Ishikawa (cell line): ENCODE results near the gene ELL2.

Source experiments
- CEBPB ChIP-seq: IDR thresholded peaks from 2 replicates; pipeline ENCODE4 v1.6.1; 2012
- CREB1 ChIP-seq: IDR thresholded peaks from 2 replicates; pipeline ENCODE4 v1.6.1; 2012; ENCODE audit warnings: low read depth
- EGR1 ChIP-seq: IDR thresholded peaks from 2 replicates; pipeline ENCODE4 v1.6.1; 2012
- EP300 ChIP-seq: IDR thresholded peaks from 2 replicates; pipeline ENCODE4 v1.6.1; 2012; ENCODE audit warnings: borderline replicate concordance
- FOXM1 ChIP-seq: IDR thresholded peaks from 2 replicates; pipeline ENCODE4 v1.6.1; 2012; ENCODE audit warnings: low read depth, borderline replicate concordance
- NFIC ChIP-seq: IDR thresholded peaks from 2 replicates; pipeline ENCODE4 v1.6.1; 2012
- RAD21 ChIP-seq: IDR thresholded peaks from 2 replicates; pipeline ENCODE4 v1.6.1; 2012; ENCODE audit warnings: low read depth
- REST ChIP-seq: IDR thresholded peaks from 2 replicates; pipeline ENCODE4 v1.6.1; 2012; ENCODE audit warnings: low read depth, mild to moderate bottlenecking
- TAF1 ChIP-seq: IDR thresholded peaks from 2 replicates; pipeline ENCODE4 v1.6.1; 2012; ENCODE audit warnings: low read depth, mild to moderate bottlenecking
- TCF12 ChIP-seq: IDR thresholded peaks from 2 replicates; pipeline ENCODE4 v1.6.1; 2012; ENCODE audit warnings: low read depth
- TEAD4 ChIP-seq: IDR thresholded peaks from 2 replicates; pipeline ENCODE4 v1.6.1; 2012
- YY1 ChIP-seq: IDR thresholded peaks from 2 replicates; pipeline ENCODE4 v1.6.1; 2012; ENCODE audit warnings: low read depth
- ZBTB7A ChIP-seq: IDR thresholded peaks from 2 replicates; pipeline ENCODE4 v1.6.1; 2012; ENCODE audit warnings: low read depth
- TF ChIP-seq, protein P1 (sequence below): IDR thresholded peaks from 2 replicates; pipeline ENCODE4 v1.6.1; 2012
- TF ChIP-seq, protein P2 (sequence below): IDR thresholded peaks from 2 replicates; pipeline ENCODE4 v1.6.1; 2012

The ELL2 gene

GRCh38 chr5:95838556-95838955 lies 123.1 kb downstream of the ELL2 start:
- no peak for TF ChIP-seq TCF12
- TF ChIP-seq, protein P1, sequence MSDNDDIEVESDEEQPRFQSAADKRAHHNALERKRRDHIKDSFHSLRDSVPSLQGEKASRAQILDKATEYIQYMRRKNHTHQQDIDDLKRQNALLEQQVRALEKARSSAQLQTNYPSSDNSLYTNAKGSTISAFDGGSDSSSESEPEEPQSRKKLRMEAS, result no peak

- TF ChIP-seq FOXM1, result no peak
- TF ChIP-seq, protein P2, sequence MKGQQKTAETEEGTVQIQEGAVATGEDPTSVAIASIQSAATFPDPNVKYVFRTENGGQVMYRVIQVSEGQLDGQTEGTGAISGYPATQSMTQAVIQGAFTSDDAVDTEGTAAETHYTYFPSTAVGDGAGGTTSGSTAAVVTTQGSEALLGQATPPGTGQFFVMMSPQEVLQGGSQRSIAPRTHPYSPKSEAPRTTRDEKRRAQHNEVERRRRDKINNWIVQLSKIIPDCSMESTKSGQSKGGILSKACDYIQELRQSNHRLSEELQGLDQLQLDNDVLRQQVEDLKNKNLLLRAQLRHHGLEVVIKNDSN, result no peak
- TF ChIP-seq RAD21, result no peak
- no peak for TF ChIP-seq NFIC
- TF ChIP-seq, protein P1, result no peak
- no peak for TF ChIP-seq TEAD4
- no peak for TF ChIP-seq EP300
- TF ChIP-seq CREB1, result no peak
- no peak for TF ChIP-seq TAF1
- TF ChIP-seq TCF12, result no peak
- TF ChIP-seq CEBPB, result no peak
- TF ChIP-seq ZBTB7A, result no peak
- TF ChIP-seq EGR1, result no peak
Observed at GRCh38 chr5:95838001-95838520, 123.6 kb downstream of the ELL2 start.

DNA sequence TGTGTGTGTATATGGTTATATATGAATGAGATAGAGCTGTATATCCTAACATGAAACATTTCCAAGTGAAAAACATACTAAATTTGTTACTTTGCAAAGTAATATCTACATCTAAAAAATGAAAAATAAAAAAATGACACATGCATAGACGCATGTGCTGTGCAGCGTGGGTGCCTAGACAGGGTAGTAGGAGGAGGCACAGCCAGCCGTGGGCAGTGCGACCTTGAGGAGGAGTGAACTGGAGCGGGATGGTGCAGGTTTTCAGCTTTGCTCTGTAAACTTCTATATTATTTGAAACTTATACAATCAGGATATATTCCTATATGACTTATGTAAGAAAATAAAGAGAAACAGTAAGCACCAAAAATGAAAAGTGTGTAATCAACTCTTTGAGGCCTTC lies 124.2 kb downstream of the ELL2 start:
- no peak for TF ChIP-seq CEBPB
- no peak for TF ChIP-seq REST
- no peak for TF ChIP-seq FOXM1
- TF ChIP-seq, protein P2, result no peak
- no peak for TF ChIP-seq TCF12
- TF ChIP-seq EGR1, result no peak
- no peak for TF ChIP-seq CREB1
- no peak for TF ChIP-seq ZBTB7A
- TF ChIP-seq NFIC, result no peak
- TF ChIP-seq, protein P1, result no peak
- no peak for TF ChIP-seq EP300
- no peak for TF ChIP-seq YY1
- TF ChIP-seq TEAD4, result no peak

- TF ChIP-seq NFIC (no peak), CREB1 (no peak), RAD21 (no peak), FOXM1 (no peak), REST (no peak), TCF12 (no peak), CEBPB (no peak), EP300 (no peak), YY1 (no peak), ZBTB7A (no peak), TAF1 (no peak), TEAD4 (no peak), EGR1 (no peak)
- TF ChIP-seq, protein P1, result no peak
- TF ChIP-seq, protein P2, result no peak
Observed at GRCh38 chr5:95836544-95836943, 125.1 kb downstream of the ELL2 start.

DNA sequence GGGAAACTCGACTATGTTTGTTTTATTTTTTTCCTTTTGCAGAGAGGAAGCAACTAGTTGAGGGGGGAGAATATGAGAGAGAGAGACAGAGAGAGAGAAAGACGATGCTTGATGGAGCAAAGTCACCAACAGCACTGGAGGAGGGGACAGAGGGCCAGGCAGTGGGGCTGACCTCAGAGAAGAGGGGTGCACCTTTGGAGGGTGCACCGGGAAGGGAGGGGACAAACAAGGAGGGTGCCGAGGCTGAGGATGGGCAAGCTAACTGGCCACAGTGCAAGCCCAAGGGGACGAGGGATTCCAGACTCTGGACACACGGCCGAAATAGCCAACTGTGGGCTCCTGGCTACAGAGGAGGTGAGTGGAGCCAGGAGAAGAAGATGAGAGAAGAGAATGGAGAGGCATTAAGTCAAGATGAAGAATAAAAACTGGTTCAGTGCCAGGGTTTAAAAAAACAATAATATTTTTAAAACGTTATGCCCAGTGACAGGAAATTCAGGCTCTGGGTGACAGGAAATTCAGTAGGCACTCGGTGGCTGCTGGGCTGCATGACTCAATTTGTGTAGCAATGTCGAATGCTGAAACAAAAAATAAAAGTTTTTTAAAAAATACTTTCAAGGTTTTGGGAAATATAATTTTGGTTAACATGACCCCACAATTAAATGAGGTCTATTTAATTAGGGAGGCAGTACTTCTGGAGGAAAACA lies 125.8 kb downstream of the ELL2 start:
- TF ChIP-seq EP300 (no peak), CEBPB (no peak), TAF1 (no peak), REST (no peak), NFIC (no peak), CREB1 (no peak), TEAD4 (no peak), EGR1 (no peak), RAD21 (no peak), FOXM1 (no peak), YY1 (no peak)
- TF ChIP-seq, protein P2, result no peak
